Body of pancreas (tissue), 4 donors: ENCODE data around the gene DYNC1I1. TPM values are rescaled to one million over a fixed set of nuclear protein-coding genes. Genes with fewer than 3 reads are reported as not detected.
A peak's percentile ranks its signal among the peaks of the same experiment; 100 is the strongest.

Experiments
- ATAC-seq: fragments of 150-250 bp; one replicate; pipeline ENCODE4 v1.9.1; 2016
- DNase-seq, 4 donors: peaks; one replicate each; pipeline ENCODE4 v3.0.0-alpha.2; 2019
- H3K27ac ChIP-seq, 4 donors: fragments of 200-600 bp; sonication (generic); 1 replicate in 3 of 4; 2 replicates in 1 of 4; pipeline versions ENCODE4 v1.5.1 to v1.6.1; 2016 to 2019; ENCODE audit warnings: mild to moderate bottlenecking in 1 of 4, mixed read lengths in 1 of 4, moderate library complexity in 1 of 4
- H3K27me3 ChIP-seq, 2 donors: fragments of 200-600 bp; sonication (generic); one replicate each; pipeline ENCODE4 v1.6.0; 2016; ENCODE audit warnings: mild to moderate bottlenecking in 1 of 2
- H3K36me3 ChIP-seq, 2 donors: fragments of 200-600 bp; sonication (generic); replicated peaks in 1 of 2; 2 replicates each; pipeline ENCODE4 v1.5.1; 2016; ENCODE audit warnings: low read depth in 2 of 2; ENCODE audit not compliant: insufficient read depth in 1 of 2
- H3K4me1 ChIP-seq: fragments of 200-600 bp; sonication (generic); one replicate; pipeline ENCODE4 v1.6.0; 2016
- H3K4me3 ChIP-seq, 2 donors: fragments of 200-600 bp; sonication (generic); 1 replicate in 1 of 2; 2 replicates in 1 of 2; pipeline ENCODE4 v1.5.1; 2016 to 2019
- H3K9me3 ChIP-seq, 3 donors: fragments of 200-600 bp; sonication (generic); 1 replicate in 2 of 3; 2 replicates in 1 of 3; pipeline ENCODE4 v1.5.1; 2016
- CTCF ChIP-seq, 7 experiments: fragments of 450-650 bp in 4 of 7; fragments of 200-600 bp in 3 of 7; sonication (generic) in 3 of 7; IDR thresholded peaks; one replicate each; pipeline ENCODE4 v1.5.1; 2016 to 2019; ENCODE audit warnings: antibody characterized with exemption in 7 of 7
- POLR2A ChIP-seq, 3 donors: fragments of 450-650 bp; IDR thresholded peaks; one replicate each; pipeline ENCODE4 v1.6.1; 2016; ENCODE audit warnings: antibody characterized with exemption in 3 of 3, mild to moderate bottlenecking in 2 of 3
- WGBS, 2 donors: methylation state at CpG; one replicate each; pipeline ENCODE4 v1.1.5; 2017; 5-methylcytosine and 5-hydroxymethylcytosine counted together
- intact Hi-C: fragments of 100-400 bp; cut with DNase I; formaldehyde crosslinking; loops from one replicate; pipeline ENCODE4 v1.15.1; 2023
- total RNA-seq, 2 donors: library from RNA; depleted of rRNA; stranded (reverse); fragments of >200 nt; gene quantifications; one replicate each; pipeline ENCODE4 v1.1.0, GENCODE V29; 2016

DYNC1I1 gene
- total RNA-seq, 2 donors from 2014 or later: 1.3 to 4.2 TPM

DNA sequence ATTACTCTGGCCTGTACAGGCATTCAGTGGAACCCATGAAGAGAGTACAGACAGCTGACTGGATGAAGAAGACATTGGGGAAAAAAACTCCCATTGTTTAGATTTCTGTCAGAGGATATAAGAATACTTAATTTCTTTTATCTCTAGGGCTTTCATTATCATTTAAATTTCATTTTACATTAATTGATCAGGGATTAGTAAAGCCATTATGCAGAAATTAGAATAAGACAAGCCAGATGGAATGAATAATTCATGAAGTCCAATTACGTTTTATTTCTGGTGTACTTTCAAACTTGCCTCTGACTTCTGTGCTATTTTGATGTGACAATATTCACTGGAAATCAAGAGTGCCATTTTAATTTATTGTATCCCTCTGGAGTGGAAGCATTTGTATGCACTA lies 302.5 kb downstream of the DYNC1I1 start:
- no peak overlapping the region for H3K4me3 ChIP-seq
- TF ChIP-seq CTCF (IDR thresholded peaks at IDR 0.05): no peak
- 25 to 53% methylated on average over 1 of the region's 1 CpG for WGBS, 2 donors
- H3K9me3 ChIP-seq: no peaks in the 10 kb centered on the region
- ATAC-seq: no peak
- H3K36me3 ChIP-seq: no peaks in the 10 kb centered on the region
- intact Hi-C loops: loop anchor here (10.0 kb wide), 1 partner anchor 950 kb away; the partner anchor contains the start of gene DLX5
- H3K27ac ChIP-seq: no peak overlapping the region
- H3K4me1 ChIP-seq: peaks cover 8% of the 10 kb centered on the region
- H3K27me3 ChIP-seq: peaks cover 0 to 11% of the 10 kb centered on the region in 2 donors
- DNase-seq: no peak

DNA sequence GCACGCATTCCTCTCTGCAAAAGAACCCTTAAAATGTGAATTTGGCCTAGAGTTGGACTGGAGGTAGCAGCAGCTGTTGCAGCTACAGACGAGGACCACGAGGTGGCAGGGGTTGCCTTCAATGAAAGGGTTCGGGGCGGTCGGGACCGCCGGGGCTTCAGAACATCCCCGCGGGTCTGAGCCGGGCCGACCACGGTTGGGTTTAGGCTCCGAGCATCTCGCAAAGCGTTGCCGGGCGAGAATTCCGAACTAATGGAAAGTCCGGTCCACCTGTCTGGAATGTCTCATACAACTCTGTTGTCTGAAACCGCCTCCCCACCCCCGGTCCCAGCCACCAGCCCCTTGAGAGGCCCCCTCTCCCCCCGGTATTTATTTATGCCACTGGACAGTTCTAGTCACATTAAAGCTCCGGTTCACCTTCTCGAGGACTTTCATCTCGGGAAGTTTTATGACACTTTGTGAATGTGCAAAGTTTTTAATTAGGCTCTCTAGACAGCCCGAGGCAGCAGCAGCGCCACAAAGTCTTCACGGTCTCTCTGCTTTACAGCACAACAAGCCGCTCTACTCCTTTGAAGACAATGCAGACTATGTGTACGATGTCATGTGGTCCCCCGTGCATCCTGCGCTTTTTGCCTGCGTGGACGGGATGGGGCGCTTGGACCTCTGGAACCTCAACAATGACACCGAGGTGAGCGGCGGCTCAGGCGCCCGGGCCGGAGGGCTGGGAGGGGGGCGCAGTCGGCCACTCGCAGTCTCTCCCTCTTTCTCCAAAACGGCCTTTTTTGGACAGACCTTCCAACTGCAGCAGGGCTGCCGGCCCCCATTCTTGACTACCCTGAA lies 303.4 kb downstream of the DYNC1I1 start:
- intact Hi-C loops: loop anchor here (10.0 kb wide), 1 partner anchor 949 kb away; the partner anchor contains the start of gene DLX5
- WGBS, 2 donors: 1 to 3% methylated on average over 29 to 47 of the region's 47 CpGs
- peak; percentile 49 to 66 (median 61) for DNase-seq
- H3K4me1 ChIP-seq: peaks cover 8% of the 10 kb centered on the region
- H3K4me3 ChIP-seq: peak overlapping the region in 1 of 2 donors; percentile 26
- H3K27me3 ChIP-seq: peaks cover 0 to 11% of the 10 kb centered on the region in 2 donors
- peak; percentile 57 to 74 (median 64) for TF ChIP-seq CTCF (IDR thresholded peaks at IDR 0.05)
- no peak for TF ChIP-seq POLR2A (IDR thresholded peaks at IDR 0.05)
- H3K27ac ChIP-seq: no peak overlapping the region
- peak; percentile 77 for ATAC-seq
- H3K9me3 ChIP-seq: no peaks in the 10 kb centered on the region
- no peaks in the 10 kb centered on the region for H3K36me3 ChIP-seq

GRCh38 chr7:96076350-96076707 lies 304.0 kb downstream of the DYNC1I1 start:
- Histone ChIP-seq H3K36me3 (no peaks in the 10 kb centered on the region), H3K27ac (no peak overlapping the region), H3K9me3 (no peaks in the 10 kb centered on the region), H3K27me3 (peaks cover 0 to 11% of the 10 kb centered on the region in 2 donors), H3K4me3 (no peak overlapping the region), H3K4me1 (peaks cover 8% of the 10 kb centered on the region)
- DNase-seq (no peak), ATAC-seq (no peak)
- intact Hi-C loops: loop anchor here (10.0 kb wide), 1 partner anchor 948 kb away; the partner anchor contains the start of gene DLX5
- no peak for TF ChIP-seq POLR2A (IDR thresholded peaks at IDR 0.05)
- no peak for TF ChIP-seq CTCF (IDR thresholded peaks at IDR 0.05)
- WGBS, 2 donors: 8 to 12% methylated on average over 10 of the region's 10 CpGs

GRCh38 chr7:96080027-96080426 lies 307.7 kb downstream of the DYNC1I1 start:
- Histone ChIP-seq H3K36me3 (no peaks in the 10 kb centered on the region), H3K4me1 (peaks cover 11% of the 10 kb centered on the region), H3K27me3 (peaks cover 0 to 11% of the 10 kb centered on the region in 2 donors), H3K27ac (no peak overlapping the region), H3K9me3 (no peaks in the 10 kb centered on the region), H3K4me3 (no peak overlapping the region)
- WGBS, 2 donors: 82 to 86% methylated on average over 6 of the region's 6 CpGs
- intact Hi-C loops: no loop called here
- DNase-seq (no peak), ATAC-seq (no peak)
- TF ChIP-seq POLR2A (IDR thresholded peaks at IDR 0.05) (no peak), CTCF (IDR thresholded peaks at IDR 0.05) (no peak)
